NCI-H2196 (cell line): ENCODE data around the gene CXCL6.

ENCODE experiments used
- DNase-seq: peaks from one replicate; lab custom pipeline; 2025; ENCODE audit not compliant: unreplicated experiment; lab: John Stamatoyannopoulos, UW

Gene CXCL6

GRCh38 chr4:73865431-73866096 lies 29.1 kb downstream of the CXCL6 start:
- DNase-seq = no peak

DNA sequence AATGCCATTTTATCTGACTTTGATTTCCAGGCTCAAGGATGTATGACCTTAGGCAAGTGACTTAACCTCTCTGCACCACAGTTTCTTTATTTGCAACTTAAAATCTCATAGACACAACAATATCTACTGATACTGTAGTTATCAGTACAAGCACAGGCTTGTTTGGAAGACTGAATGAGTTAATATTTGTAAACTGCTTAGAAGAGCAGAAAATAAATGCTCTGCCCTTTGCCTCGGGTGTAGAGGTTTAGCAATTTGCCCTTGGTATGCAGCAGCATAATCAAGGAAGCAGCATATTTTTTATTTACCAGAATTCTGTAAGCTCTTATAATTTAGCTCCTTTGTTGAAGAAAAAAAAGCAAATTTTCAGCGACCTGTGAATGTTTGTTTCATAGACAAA lies 29.8 kb downstream of the CXCL6 start:
- no peak for DNase-seq

DNA sequence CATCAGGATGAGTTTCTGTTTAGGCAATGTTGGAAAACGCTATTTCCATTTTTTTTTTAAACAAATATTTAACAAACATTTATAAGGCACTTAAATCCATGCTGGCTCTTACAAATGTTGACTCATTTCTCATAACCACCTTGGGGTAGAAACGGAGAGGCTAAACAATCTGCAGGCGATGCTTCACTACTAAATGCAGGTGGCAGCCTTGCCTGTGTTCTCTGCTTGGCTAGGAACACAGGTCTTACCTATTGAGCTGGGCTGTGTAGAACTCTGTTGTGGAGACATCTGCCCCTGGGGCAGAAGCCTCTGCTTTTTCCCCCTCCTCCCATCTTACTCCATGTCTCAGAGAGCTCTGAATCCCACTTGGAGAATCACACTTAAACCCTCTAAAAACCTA lies 31.3 kb downstream of the CXCL6 start:
- no peak for DNase-seq

- DNase-seq = no peak
Observed at GRCh38 chr4:73868206-73869129, 32.0 kb downstream of the CXCL6 start.

DNA sequence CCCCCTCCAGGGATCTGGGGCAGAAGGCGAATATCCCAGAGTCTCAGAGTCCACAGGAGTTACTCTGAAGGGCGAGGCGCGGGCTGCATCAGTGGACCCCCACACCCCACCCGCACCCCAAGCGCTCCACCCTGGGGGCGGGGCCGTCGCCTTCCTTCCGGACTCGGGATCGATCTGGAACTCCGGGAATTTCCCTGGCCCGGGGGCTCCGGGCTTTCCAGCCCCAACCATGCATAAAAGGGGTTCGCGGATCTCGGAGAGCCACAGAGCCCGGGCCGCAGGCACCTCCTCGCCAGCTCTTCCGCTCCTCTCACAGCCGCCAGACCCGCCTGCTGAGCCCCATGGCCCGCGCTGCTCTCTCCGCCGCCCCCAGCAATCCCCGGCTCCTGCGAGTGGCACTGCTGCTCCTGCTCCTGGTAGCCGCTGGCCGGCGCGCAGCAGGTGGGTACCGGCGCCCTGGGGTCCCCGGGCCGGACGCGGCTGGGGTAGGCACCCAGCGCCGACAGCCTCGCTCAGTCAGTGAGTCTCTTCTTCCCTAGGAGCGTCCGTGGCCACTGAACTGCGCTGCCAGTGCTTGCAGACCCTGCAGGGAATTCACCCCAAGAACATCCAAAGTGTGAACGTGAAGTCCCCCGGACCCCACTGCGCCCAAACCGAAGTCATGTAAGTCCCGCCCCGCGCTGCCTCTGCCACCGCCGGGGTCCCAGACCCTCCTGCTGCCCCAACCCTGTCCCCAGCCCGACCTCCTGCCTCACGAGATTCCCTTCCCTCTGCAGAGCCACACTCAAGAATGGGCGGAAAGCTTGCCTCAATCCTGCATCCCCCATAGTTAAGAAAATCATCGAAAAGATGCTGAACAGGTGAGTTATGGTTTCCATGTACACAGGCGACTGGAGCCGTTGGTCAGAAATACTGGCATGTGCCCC lies 32.9 kb downstream of the CXCL6 start, which contains the start of gene CXCL1:
CXCL1 (plus strand) TSS at position 264 of the 926 bp plus-strand sequence; CDS start at position 342, 78 bp downstream.
- no peak for DNase-seq

DNA sequence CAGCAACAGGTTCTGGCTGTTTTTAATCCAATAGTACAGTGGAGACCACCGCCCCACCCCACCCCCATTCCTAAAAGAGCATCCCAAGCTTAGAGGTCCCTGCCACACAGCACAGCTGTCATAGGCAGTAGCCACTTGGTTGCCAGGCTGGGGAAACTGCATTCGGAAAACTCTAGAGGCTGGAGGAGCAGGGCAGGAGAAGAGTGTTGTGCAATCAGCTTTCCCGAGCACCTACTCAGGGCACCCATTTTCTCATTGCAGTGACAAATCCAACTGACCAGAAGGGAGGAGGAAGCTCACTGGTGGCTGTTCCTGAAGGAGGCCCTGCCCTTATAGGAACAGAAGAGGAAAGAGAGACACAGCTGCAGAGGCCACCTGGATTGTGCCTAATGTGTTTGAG lies 33.8 kb downstream of the CXCL6 start:
- no peak for DNase-seq

DNA sequence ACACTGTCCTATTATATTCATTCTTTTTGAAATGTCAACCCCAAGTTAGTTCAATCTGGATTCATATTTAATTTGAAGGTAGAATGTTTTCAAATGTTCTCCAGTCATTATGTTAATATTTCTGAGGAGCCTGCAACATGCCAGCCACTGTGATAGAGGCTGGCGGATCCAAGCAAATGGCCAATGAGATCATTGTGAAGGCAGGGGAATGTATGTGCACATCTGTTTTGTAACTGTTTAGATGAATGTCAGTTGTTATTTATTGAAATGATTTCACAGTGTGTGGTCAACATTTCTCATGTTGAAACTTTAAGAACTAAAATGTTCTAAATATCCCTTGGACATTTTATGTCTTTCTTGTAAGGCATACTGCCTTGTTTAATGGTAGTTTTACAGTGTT lies 34.3 kb downstream of the CXCL6 start:
- DNase-seq = no peak

- DNase-seq = no peak
Observed at GRCh38 chr4:73871511-73872310, 35.2 kb downstream of the CXCL6 start.

- no peak for DNase-seq
Observed at GRCh38 chr4:73872316-73873108, 36.0 kb downstream of the CXCL6 start.

DNA sequence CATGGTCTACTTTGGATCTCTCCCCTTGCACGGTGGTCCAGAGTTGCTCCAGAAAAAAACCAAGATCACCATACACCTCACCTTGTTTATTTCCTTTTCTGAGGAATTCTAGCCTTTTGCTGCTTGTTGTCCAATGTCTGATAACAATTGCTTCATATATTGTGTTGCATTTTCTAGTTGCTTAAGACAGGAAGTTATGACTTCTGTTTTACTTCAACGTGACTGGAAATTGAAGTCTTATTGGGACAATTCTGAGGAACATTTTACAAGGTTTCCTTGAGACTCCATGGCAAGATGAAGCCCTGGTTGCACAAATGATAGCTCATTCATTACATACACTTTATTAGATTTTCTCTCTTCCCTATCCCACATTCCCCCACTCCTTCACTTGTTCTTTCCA lies 37.9 kb downstream of the CXCL6 start:
- DNase-seq = no peak

GRCh38 chr4:73875401-73875800 lies 38.9 kb downstream of the CXCL6 start:
- no peak for DNase-seq

GRCh38 chr4:73883306-73883705 lies 46.8 kb downstream of the CXCL6 start:
- no peak for DNase-seq

- no peak for DNase-seq
Observed at GRCh38 chr4:73885574-73886267, 49.2 kb downstream of the CXCL6 start.
